AG09319 (cell line): ENCODE data around the gene ATP11A.
"Not testable (repeated sequence)": the region's sequence is repeated elsewhere in the genome, so short reads cannot be mapped to it uniquely, and the experiment has no call there.

ENCODE experiments used
- DNase-seq: peaks from one replicate; pipeline ENCODE4 v3.0.0-alpha.2; 2010; ENCODE audit warnings: low read depth; ENCODE audit errors: extremely low read depth
- CTCF ChIP-seq: IDR thresholded peaks from 2 replicates; pipeline ENCODE4 v1.5.1; 2011; ENCODE audit warnings: low read depth, mild to moderate bottlenecking, inconsistent platforms, low read length, moderate library complexity

ATP11A gene

GRCh38 chr13:112680741-112681360 lies 9.0 kb upstream of the ATP11A start:
- TF ChIP-seq CTCF: no peak
- no peak for DNase-seq

- TF ChIP-seq CTCF: no peak
- no peak for DNase-seq
Observed at GRCh38 chr13:112683581-112683980, 6.3 kb upstream of the ATP11A start.

GRCh38 chr13:112684071-112684845 lies 5.6 kb upstream of the ATP11A start:
- no peak for TF ChIP-seq CTCF
- no peak for DNase-seq

- not testable (repeated sequence) for DNase-seq
Observed at GRCh38 chr13:112685189-112685805, 4.5 kb upstream of the ATP11A start.

GRCh38 chr13:112685896-112686295 lies 3.9 kb upstream of the ATP11A start:
- no peak for TF ChIP-seq CTCF
- DNase-seq: no peak

- no peak for TF ChIP-seq CTCF
- no peak for DNase-seq
Observed at GRCh38 chr13:112686364-112686763, 3.5 kb upstream of the ATP11A start.

- TF ChIP-seq CTCF: no peak
- DNase-seq: no peak
Observed at GRCh38 chr13:112686987-112687386, 2.9 kb upstream of the ATP11A start.
